Right lobe of liver (tissue), 6 donors: ENCODE data around the gene MMS22L. TPM values are rescaled to one million over a fixed set of nuclear protein-coding genes. Genes with fewer than 3 reads are reported as not detected.

Experiments used
- ATAC-seq, 4 donors: fragments of 200-7000 bp; cut with Tn5 transposase; one replicate each; pipeline ENCODE4 v1.9.1; 2020; ENCODE audit warnings: mild to moderate bottlenecking in 4 of 4, moderate library complexity in 4 of 4
- DNase-seq, 3 donors: peaks; one replicate each; pipeline ENCODE4 v3.0.0-alpha.2; 2020
- H3K27ac ChIP-seq, 3 donors: fragments of 200-600 bp; one replicate each; pipeline ENCODE4 v1.8.0; 2022
- H3K27me3 ChIP-seq, 2 donors: fragments of 200-600 bp; one replicate each; pipeline ENCODE4 v1.8.0; 2022
- H3K36me3 ChIP-seq, 4 donors: fragments of 200-600 bp; sonication (generic) in 1 of 4; one replicate each; pipeline versions ENCODE4 v1.5.1 to v1.8.0; 2017 to 2022; ENCODE audit warnings: control low read depth in 1 of 4
- H3K4me1 ChIP-seq, 4 donors: fragments of 200-600 bp; sonication (generic) in 1 of 4; one replicate each; pipeline versions ENCODE4 v1.5.1 to v1.8.0; 2017 to 2022; ENCODE audit warnings: control low read depth in 1 of 4
- H3K4me3 ChIP-seq, 3 donors: fragments of 200-600 bp; one replicate each; pipeline ENCODE4 v1.8.0; 2022
- H3K9me3 ChIP-seq, 4 donors: fragments of 200-600 bp; sonication (generic) in 1 of 4; one replicate each; pipeline versions ENCODE4 v1.5.1 to v1.8.0; 2017 to 2022; ENCODE audit warnings: control low read depth in 1 of 4
- POLR2A ChIP-seq: fragments of 450-650 bp; IDR thresholded peaks from one replicate; pipeline ENCODE4 v1.6.1; 2017; ENCODE audit warnings: antibody characterized with exemption, mild to moderate bottlenecking
- WGBS: methylation state at CpG from one replicate; pipeline ENCODE4 v1.1.6; 2018; ENCODE audit warnings: low coverage, low lambda C conversion rate; ENCODE audit not compliant: insufficient coverage; ENCODE audit errors: missing lambda C conversion rate; 5-methylcytosine and 5-hydroxymethylcytosine counted together
- intact Hi-C, 2 donors: fragments of 100-400 bp; cut with DNase I; formaldehyde crosslinking; loops; one replicate each; pipeline versions ENCODE4 v1.11.2 to v1.14.1; 2022
- total RNA-seq, 6 experiments: library from RNA; depleted of rRNA in 2 of 6; stranded (reverse); fragments of >200 nt in 2 of 6; fragmentation: NEBNext Ultra II Directional in 3 of 6; extraction: Animal tissue kit (Norgen Biotek cat#: 25700) in 3 of 6; gene quantifications; one replicate each; pipeline versions ENCODE4 v1.1.0 to v1.2.4, GENCODE V29; 2016 to 2023
- TF ChIP-seq, protein P1 (sequence below), 4 donors: fragments of 200-600 bp in 3 of 4; fragments of 450-650 bp in 1 of 4; IDR thresholded peaks; one replicate each; pipeline versions ENCODE4 v1.5.1 to v1.8.0; 2016 to 2022; ENCODE audit warnings: antibody characterized with exemption in 4 of 4, mild to moderate bottlenecking in 2 of 4
- donor health status: DM: no; HTN: yes; CAD: no.
- donor health status: DM: no; HTN: no; CAD: no.
- donor health status: DM: no; HTN: no; CAD: no.
- donor health status: DM: no; HTN: yes; CAD: no.
- donor health status: DM: no; HTN: yes; CAD: no.

Gene MMS22L
- total RNA-seq, 6 experiments from 2014 or later = 0.79 to 5.4 (median 2.3) TPM

DNA sequence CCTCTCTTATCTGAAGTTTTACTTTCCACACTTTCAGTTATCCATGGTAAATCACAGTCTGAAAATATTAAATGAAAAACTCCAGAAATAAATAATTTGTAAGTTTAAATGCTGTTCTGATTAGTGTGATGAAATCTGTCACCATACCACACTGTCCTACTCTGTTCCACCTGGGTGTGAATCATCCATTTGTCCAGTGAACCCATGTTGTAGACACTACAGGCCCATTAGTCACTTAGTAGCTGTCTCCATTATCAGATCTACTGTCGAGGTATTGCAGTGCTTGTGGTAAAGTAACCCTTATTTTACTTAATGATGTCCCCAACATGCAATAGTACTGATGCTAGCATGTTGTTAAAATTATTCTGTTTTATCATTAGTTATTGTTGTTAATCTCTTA, 29.2 kb upstream of the MMS22L start:
- no peak for DNase-seq
- no peak overlapping the region for H3K27ac ChIP-seq
- intact Hi-C loops = no loop called here
- no peaks in the 10 kb centered on the region for H3K27me3 ChIP-seq
- no peaks in the 10 kb centered on the region for H3K36me3 ChIP-seq
- no peak for ATAC-seq
- H3K9me3 ChIP-seq = no peaks in the 10 kb centered on the region
- TF ChIP-seq POLR2A = no peak
- TF ChIP-seq, protein P1, sequence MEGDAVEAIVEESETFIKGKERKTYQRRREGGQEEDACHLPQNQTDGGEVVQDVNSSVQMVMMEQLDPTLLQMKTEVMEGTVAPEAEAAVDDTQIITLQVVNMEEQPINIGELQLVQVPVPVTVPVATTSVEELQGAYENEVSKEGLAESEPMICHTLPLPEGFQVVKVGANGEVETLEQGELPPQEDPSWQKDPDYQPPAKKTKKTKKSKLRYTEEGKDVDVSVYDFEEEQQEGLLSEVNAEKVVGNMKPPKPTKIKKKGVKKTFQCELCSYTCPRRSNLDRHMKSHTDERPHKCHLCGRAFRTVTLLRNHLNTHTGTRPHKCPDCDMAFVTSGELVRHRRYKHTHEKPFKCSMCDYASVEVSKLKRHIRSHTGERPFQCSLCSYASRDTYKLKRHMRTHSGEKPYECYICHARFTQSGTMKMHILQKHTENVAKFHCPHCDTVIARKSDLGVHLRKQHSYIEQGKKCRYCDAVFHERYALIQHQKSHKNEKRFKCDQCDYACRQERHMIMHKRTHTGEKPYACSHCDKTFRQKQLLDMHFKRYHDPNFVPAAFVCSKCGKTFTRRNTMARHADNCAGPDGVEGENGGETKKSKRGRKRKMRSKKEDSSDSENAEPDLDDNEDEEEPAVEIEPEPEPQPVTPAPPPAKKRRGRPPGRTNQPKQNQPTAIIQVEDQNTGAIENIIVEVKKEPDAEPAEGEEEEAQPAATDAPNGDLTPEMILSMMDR (IDR thresholded peaks at IDR 0.05) = no peak
- H3K4me1 ChIP-seq = no peaks in the 10 kb centered on the region
- 42% methylated on average over 1 of the region's 1 CpG for WGBS
- no peak overlapping the region for H3K4me3 ChIP-seq

DNA sequence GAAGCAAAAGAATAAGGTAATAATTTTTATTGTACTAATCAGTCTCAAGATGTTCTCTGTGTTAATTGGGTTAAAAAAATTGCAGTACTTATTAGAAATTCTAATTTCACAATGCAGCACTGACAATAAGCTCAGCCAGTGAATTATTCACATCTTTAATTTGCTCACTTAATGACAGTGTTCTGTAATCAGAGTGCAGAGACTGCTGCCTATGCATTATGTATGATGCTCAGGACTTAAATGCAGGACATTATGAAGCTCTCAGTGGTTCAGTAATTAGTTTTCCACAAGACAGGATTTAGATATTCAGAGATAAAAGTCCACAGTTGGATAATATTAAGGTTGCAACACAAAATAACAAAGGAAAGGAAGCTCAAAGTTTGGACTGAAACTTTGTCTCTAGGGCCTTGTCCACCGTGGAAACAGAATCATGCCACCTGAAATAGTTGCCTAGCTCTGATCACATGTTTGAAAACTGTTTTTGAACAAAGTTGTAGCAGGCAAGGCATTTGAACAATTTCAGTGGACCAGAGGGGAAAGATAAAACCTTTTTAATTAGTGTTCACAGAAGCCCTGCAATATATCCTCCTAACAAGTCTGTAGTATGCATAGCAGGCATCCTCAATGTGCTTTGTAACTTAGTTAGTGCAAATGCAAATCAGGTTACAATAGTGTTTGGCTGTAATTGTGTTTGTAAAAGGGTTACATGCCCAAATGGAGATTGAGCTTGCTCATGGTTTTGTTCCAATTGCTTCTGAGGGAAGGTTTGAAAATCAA, 23.7 kb upstream of the MMS22L start:
- Histone ChIP-seq H3K27me3 (no peaks in the 10 kb centered on the region), H3K4me1 (no peaks in the 10 kb centered on the region), H3K27ac (no peak overlapping the region), H3K9me3 (no peaks in the 10 kb centered on the region), H3K4me3 (no peak overlapping the region), H3K36me3 (no peaks in the 10 kb centered on the region)
- intact Hi-C loops = no loop called here
- WGBS = 53% methylated on average over 1 of the region's 1 CpG
- no peak for DNase-seq
- no peak for TF ChIP-seq POLR2A
- ATAC-seq = no peak

DNA sequence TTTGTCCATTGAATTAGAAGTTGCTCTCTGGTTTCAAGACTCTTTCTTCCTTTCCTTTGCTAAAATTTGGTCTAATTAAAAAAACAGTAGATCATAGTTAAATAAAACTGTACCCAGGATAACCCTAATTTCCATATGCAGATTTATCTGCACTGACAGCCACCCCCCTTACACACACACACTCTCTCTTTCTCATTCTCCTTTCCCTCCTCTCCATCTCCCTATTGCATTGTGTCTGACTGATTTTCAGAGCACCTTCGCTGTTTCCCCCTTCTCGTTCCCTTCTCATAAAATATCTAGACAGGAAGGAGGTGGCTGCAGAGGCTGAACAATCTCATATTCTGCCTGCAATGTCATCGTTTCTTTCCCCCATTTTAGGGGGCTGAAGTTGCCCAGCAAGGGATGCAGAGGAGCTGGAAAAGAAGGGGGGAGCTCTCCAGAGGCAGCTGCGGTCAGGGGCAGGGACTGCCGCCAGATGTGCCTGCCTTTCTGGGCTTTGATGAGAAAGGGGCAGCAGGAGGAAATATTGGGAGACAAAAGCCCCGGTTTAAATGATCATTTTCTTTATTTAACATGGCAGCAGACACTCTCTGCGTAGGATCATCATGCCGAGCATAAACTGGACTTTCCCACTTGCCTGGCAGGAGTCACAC, 22.5 kb upstream of the MMS22L start:
- Histone ChIP-seq H3K27ac (no peak overlapping the region), H3K4me1 (no peaks in the 10 kb centered on the region), H3K27me3 (no peaks in the 10 kb centered on the region), H3K4me3 (no peak overlapping the region), H3K36me3 (no peaks in the 10 kb centered on the region), H3K9me3 (no peaks in the 10 kb centered on the region)
- ATAC-seq (no peak), DNase-seq (no peak)
- TF ChIP-seq POLR2A = no peak
- TF ChIP-seq, protein P1 (IDR thresholded peaks at IDR 0.05) = no peak
- intact Hi-C loops = no loop called here
- 24% methylated on average over 7 of the region's 8 CpGs for WGBS

DNA sequence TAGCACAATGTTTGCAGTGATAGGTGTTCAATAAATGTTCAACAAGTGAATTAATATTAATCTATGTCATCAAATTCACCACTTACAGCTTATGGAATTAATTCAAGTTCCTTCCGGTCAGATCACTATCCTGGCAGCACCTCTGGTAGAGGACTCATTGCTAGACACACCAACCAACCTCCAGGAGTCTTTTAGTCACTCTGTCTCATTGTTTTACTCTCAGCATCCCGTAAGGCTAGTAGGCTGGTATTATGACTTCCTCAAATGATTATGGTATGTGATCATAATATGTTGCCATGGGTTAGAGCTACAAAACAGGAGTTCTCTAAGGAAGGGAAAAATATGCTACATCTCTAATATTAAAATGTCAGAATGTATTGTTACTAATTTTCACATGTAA, 21.7 kb upstream of the MMS22L start:
- H3K27me3 ChIP-seq = no peaks in the 10 kb centered on the region
- intact Hi-C loops = no loop called here
- no peak for DNase-seq
- TF ChIP-seq POLR2A = no peak
- TF ChIP-seq, protein P1 (IDR thresholded peaks at IDR 0.05) = no peak
- no peaks in the 10 kb centered on the region for H3K4me1 ChIP-seq
- ATAC-seq = no peak
- no peaks in the 10 kb centered on the region for H3K36me3 ChIP-seq
- H3K27ac ChIP-seq = no peak overlapping the region
- H3K9me3 ChIP-seq = no peaks in the 10 kb centered on the region
- 57% methylated on average over 2 of the region's 2 CpGs for WGBS
- H3K4me3 ChIP-seq = no peak overlapping the region

DNA sequence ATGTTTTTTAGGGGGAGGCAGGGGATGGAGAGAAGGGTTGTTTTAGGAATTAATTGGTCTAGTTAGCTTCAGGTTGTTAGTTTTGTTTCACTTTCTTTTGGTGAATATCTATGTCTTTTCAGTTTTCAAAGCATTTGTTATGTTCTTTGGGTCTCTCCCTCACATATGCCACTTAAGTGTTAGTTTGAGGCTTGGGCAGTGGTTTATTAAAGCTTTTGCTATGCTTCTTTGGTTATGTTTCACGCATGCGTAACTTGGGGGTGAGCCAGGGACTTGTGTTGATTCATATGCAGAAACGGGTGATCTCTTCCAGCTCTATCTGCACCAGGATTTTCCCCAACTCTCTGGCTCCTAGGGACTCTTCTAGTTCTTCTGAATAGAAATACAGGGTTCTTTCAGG, 11.4 kb upstream of the MMS22L start:
- no peak for TF ChIP-seq POLR2A
- TF ChIP-seq, protein P1 (IDR thresholded peaks at IDR 0.05) = no peak
- Histone ChIP-seq H3K4me3 (no peak overlapping the region), H3K36me3 (no peaks in the 10 kb centered on the region), H3K9me3 (no peaks in the 10 kb centered on the region), H3K4me1 (no peaks in the 10 kb centered on the region), H3K27ac (no peak overlapping the region), H3K27me3 (no peaks in the 10 kb centered on the region)
- ATAC-seq (no peak), DNase-seq (no peak)
- intact Hi-C loops = no loop called here
- WGBS = 32% methylated on average over 3 of the region's 3 CpGs
